GM18526 (cell line): Measurements from ENCODE around the gene GLDC.

Experiments used
- POLR2A ChIP-seq: IDR thresholded peaks from 3 replicates; pipeline ENCODE4 v1.6.1; 2011; ENCODE audit not compliant: insufficient read length; ENCODE audit errors: extremely low read depth

The GLDC gene

GRCh38 chr9:6639622-6640021, 5.9 kb downstream of the GLDC start:
- TF ChIP-seq POLR2A, result no peak

- no peak for TF ChIP-seq POLR2A
Observed at GRCh38 chr9:6634444-6634843, 11.1 kb downstream of the GLDC start.

- no peak for TF ChIP-seq POLR2A
Observed at GRCh38 chr9:6633378-6633777, 12.2 kb downstream of the GLDC start.

GRCh38 chr9:6632516-6633183, 12.9 kb downstream of the GLDC start:
- peak; percentile 24 for TF ChIP-seq POLR2A

- no peak for TF ChIP-seq POLR2A
Observed at GRCh38 chr9:6631207-6631512, 14.4 kb downstream of the GLDC start.

GRCh38 chr9:6630502-6631206, 14.9 kb downstream of the GLDC start:
- no peak for TF ChIP-seq POLR2A

- no peak for TF ChIP-seq POLR2A
Observed at GRCh38 chr9:6628704-6629103, 16.8 kb downstream of the GLDC start.

- no peak for TF ChIP-seq POLR2A
Observed at GRCh38 chr9:6625363-6625762, 20.2 kb downstream of the GLDC start.

- TF ChIP-seq POLR2A, result no peak
Observed at GRCh38 chr9:6620796-6621195, 24.7 kb downstream of the GLDC start.

GRCh38 chr9:6620353-6620752, 25.2 kb downstream of the GLDC start:
- no peak for TF ChIP-seq POLR2A

GRCh38 chr9:6619909-6620308, 25.6 kb downstream of the GLDC start:
- TF ChIP-seq POLR2A, result no peak

- no peak for TF ChIP-seq POLR2A
Observed at GRCh38 chr9:6616951-6617602, 28.5 kb downstream of the GLDC start.

- TF ChIP-seq POLR2A, result no peak
Observed at GRCh38 chr9:6614489-6614888, 31.0 kb downstream of the GLDC start.

GRCh38 chr9:6611865-6612264, 33.7 kb downstream of the GLDC start:
- no peak for TF ChIP-seq POLR2A

GRCh38 chr9:6610073-6610472, 35.5 kb downstream of the GLDC start:
- TF ChIP-seq POLR2A, result no peak

- no peak for TF ChIP-seq POLR2A
Observed at GRCh38 chr9:6609497-6610016, 36.0 kb downstream of the GLDC start.
